Stimulated activated CD8-positive, alpha-beta memory T cell treated with anti-CD3 and anti-CD28 coated beads, Interleukin-15, amount 100 ng/mL, for 4 hours (primary cell): ENCODE results near the gene CNNM4.

Source experiments
- DNase-seq, 2 donors: peaks; one replicate each; pipeline ENCODE4 v3.0.0-alpha.2; 2020; ENCODE audit warnings: low read depth in 2 of 2

Gene CNNM4

GRCh38 chr2:96832408-96832753 lies 71.7 kb downstream of the CNNM4 start:
- no peak for DNase-seq

GRCh38 chr2:96832754-96833507 lies 72.2 kb downstream of the CNNM4 start:
- DNase-seq, result no peak

GRCh38 chr2:96835830-96836229 lies 75.1 kb downstream of the CNNM4 start:
- no peak for DNase-seq

GRCh38 chr2:96837575-96837974 lies 76.9 kb downstream of the CNNM4 start:
- no peak for DNase-seq

- no peak for DNase-seq
Observed at GRCh38 chr2:96838345-96839292, 77.9 kb downstream of the CNNM4 start.

GRCh38 chr2:96839293-96839874 lies 78.7 kb downstream of the CNNM4 start:
- peak; percentile 46 to 59 for DNase-seq

- DNase-seq, result no peak
Observed at GRCh38 chr2:96839875-96840850, 79.5 kb downstream of the CNNM4 start.

- no peak for DNase-seq
Observed at GRCh38 chr2:96841701-96842495, 81.2 kb downstream of the CNNM4 start.

- DNase-seq, result no peak
Observed at GRCh38 chr2:96842600-96842999, 81.9 kb downstream of the CNNM4 start.

- no peak for DNase-seq
Observed at GRCh38 chr2:96843538-96844268, 83.0 kb downstream of the CNNM4 start, which contains the start of gene ANKRD23. TSS of gene ANKRD23 (minus strand) at chr2:96844021. CDS start at chr2:96843992, 29 bp downstream.

GRCh38 chr2:96844405-96844808 lies 83.7 kb downstream of the CNNM4 start:
- no peak for DNase-seq

GRCh38 chr2:96846825-96847224 lies 86.1 kb downstream of the CNNM4 start:
- no peak for DNase-seq

- no peak for DNase-seq
Observed at GRCh38 chr2:96847586-96847985, 86.9 kb downstream of the CNNM4 start.

- no peak for DNase-seq
Observed at GRCh38 chr2:96848264-96848663, 87.6 kb downstream of the CNNM4 start.

- DNase-seq, result no peak
Observed at GRCh38 chr2:96852667-96853066, 92.0 kb downstream of the CNNM4 start.

GRCh38 chr2:96853321-96853720 lies 92.6 kb downstream of the CNNM4 start:
- DNase-seq, result no peak

GRCh38 chr2:96856776-96857666 lies 96.3 kb downstream of the CNNM4 start:
- no peak for DNase-seq

- peak; percentile 94 for DNase-seq
Observed at GRCh38 chr2:96857667-96858372, 97.1 kb downstream of the CNNM4 start, which contains the start of gene ANKRD39. TSS of gene ANKRD39 (minus strand) at chr2:96858016. CDS start at chr2:96857987, 29 bp downstream.
